Measurements from ENCODE around the gene TMEM269.
A peak's percentile ranks its signal among the peaks of the same experiment; 100 is the strongest.

The TMEM269 gene

GRCh38 chr1:42745851-42746250, 38.9 kb upstream of the TMEM269 start:
- H3K27ac Mint-ChIP-seq, result peak overlapping the region in 2 of 3 experiments; percentile 16 to 47
- H3K36me3 Mint-ChIP-seq (ENCODE audit: low read depth), result peaks cover 46% of the 10 kb centered on the region
- H3K27me3 Mint-ChIP-seq (ENCODE audit: low read depth), result peaks cover 3% of the 10 kb centered on the region
- TF ChIP-seq CTCF (IDR thresholded peaks at IDR 0.05; ENCODE audit: unreplicated experiment in 3 of 3), result no peak
- no peak overlapping the region for H3K4me3 Mint-ChIP-seq
- peaks cover 33% of the 10 kb centered on the region for H3K4me1 Mint-ChIP-seq
- H3K9me3 Mint-ChIP-seq, result peaks cover 3% of the 10 kb centered on the region

- peaks cover 4% of the 10 kb centered on the region for H3K9me3 Mint-ChIP-seq
- H3K36me3 Mint-ChIP-seq (ENCODE audit: low read depth), result peaks cover 49% of the 10 kb centered on the region
- H3K27ac Mint-ChIP-seq, result no peak overlapping the region
- peaks cover 3% of the 10 kb centered on the region for H3K27me3 Mint-ChIP-seq (ENCODE audit: low read depth)
- peaks cover 27% of the 10 kb centered on the region for H3K4me1 Mint-ChIP-seq
- no peak overlapping the region for H3K4me3 Mint-ChIP-seq
- no peak for TF ChIP-seq CTCF (IDR thresholded peaks at IDR 0.05; ENCODE audit: unreplicated experiment in 3 of 3)
These were observed 38.2 kb upstream of the TMEM269 start for GRCh38 chr1:42746436-42747105.

GRCh38 chr1:42747125-42747524, 37.7 kb upstream of the TMEM269 start:
- peak; percentile 51 to 62 (median 53) for TF ChIP-seq CTCF (IDR thresholded peaks at IDR 0.05; ENCODE audit: unreplicated experiment in 3 of 3)
- H3K36me3 Mint-ChIP-seq (ENCODE audit: low read depth), result peaks cover 54% of the 10 kb centered on the region
- no peak overlapping the region for H3K4me3 Mint-ChIP-seq
- no peak overlapping the region for H3K27ac Mint-ChIP-seq
- H3K27me3 Mint-ChIP-seq (ENCODE audit: low read depth), result peaks cover 3% of the 10 kb centered on the region
- peaks cover 7% of the 10 kb centered on the region for H3K9me3 Mint-ChIP-seq
- H3K4me1 Mint-ChIP-seq, result peaks cover 23% of the 10 kb centered on the region

- Mint-ChIP-seq H3K27ac (no peak overlapping the region), H3K4me3 (no peak overlapping the region), H3K36me3 (ENCODE audit: low read depth) (peaks cover 63% of the 10 kb centered on the region), H3K27me3 (ENCODE audit: low read depth) (peaks cover 3% of the 10 kb centered on the region), H3K4me1 (peaks cover 14% of the 10 kb centered on the region), H3K9me3 (peaks cover 11% of the 10 kb centered on the region)
- no peak for TF ChIP-seq CTCF (IDR thresholded peaks at IDR 0.05; ENCODE audit: unreplicated experiment in 3 of 3)
These were observed 36.8 kb upstream of the TMEM269 start for GRCh38 chr1:42748021-42748420.

- Mint-ChIP-seq H3K27ac (no peak overlapping the region), H3K27me3 (ENCODE audit: low read depth) (peaks cover 3% of the 10 kb centered on the region), H3K4me1 (peaks cover 6% of the 10 kb centered on the region), H3K9me3 (peaks cover 11% of the 10 kb centered on the region), H3K4me3 (no peak overlapping the region), H3K36me3 (ENCODE audit: low read depth) (peaks cover 70% of the 10 kb centered on the region)
- no peak for TF ChIP-seq CTCF (IDR thresholded peaks at IDR 0.05; ENCODE audit: unreplicated experiment in 3 of 3)
These were observed 36.1 kb upstream of the TMEM269 start for GRCh38 chr1:42748461-42749410.

Data from nephron (organoid).